ENCODE data around the gene SLC35E2B.

- TF ChIP-seq CTCF (IDR thresholded peaks at IDR 0.05; ENCODE audit: low read depth, low read length, missing input control) = no peak
- TF ChIP-seq YY1 (IDR thresholded peaks at IDR 0.05) = no peak
- TF ChIP-seq MAX (IDR thresholded peaks at IDR 0.05) = no peak
- no peak for TF ChIP-seq RAD21 (IDR thresholded peaks at IDR 0.05)
- TF ChIP-seq ATF3 (IDR thresholded peaks at IDR 0.05) = no peak
- no peak for TF ChIP-seq REST (IDR thresholded peaks at IDR 0.05)
- TF ChIP-seq TAF1 (conservative IDR thresholded peaks at IDR 0.05) = no peak
- TF ChIP-seq RXRA (IDR thresholded peaks at IDR 0.05) = no peak
- TF ChIP-seq SP1 (IDR thresholded peaks at IDR 0.05) = no peak
- TF ChIP-seq GABPA (IDR thresholded peaks at IDR 0.05 in 1 of 2, conservative IDR thresholded peaks at IDR 0.05 in 1 of 2) = no peak
- no peak for TF ChIP-seq ZBTB33 (IDR thresholded peaks at IDR 0.05)
- TF ChIP-seq EGR1 (IDR thresholded peaks at IDR 0.05; ENCODE audit: low read depth in 2 of 2) = no peak
These were observed 63.7 kb downstream of the SLC35E2B start for GRCh38 chr1:1628754-1629429.

Data from liver (tissue), 3 donors.